H1 (cell line): ENCODE data around the gene RAD51B. TPM values are rescaled to one million over a fixed set of nuclear protein-coding genes. Genes with fewer than 3 reads are reported as not detected.

Experiments used
- CTCF ChIA-PET: fragments of 300-600 bp; sonication (Branson Sonifier 250); formaldehyde crosslinking; loops from one replicate; lab custom pipeline; 2021; ENCODE audit not compliant: partially characterized antibody; lab: Charles Lee
- POLR2A ChIA-PET: fragments of 300-600 bp; sonication (Branson Sonifier 250); formaldehyde crosslinking; loops from one replicate; lab custom pipeline; 2021; ENCODE audit warnings: inconsistent platforms; ENCODE audit not compliant: partially characterized antibody; lab: Charles Lee
- DNase-seq, 2 experiments: peaks; one replicate each; pipeline versions ENCODE4 v3.0.0 to v3.0.0-alpha.2; 2010 to 2022; ENCODE audit warnings: low spot score in 2 of 2, low read depth in 1 of 2, mixed read lengths in 1 of 2
- FAIRE-seq: peaks from 2 replicates; lab custom pipeline; 2011; peaks lifted over from hg19 to GRCh38; lab: Jason Lieb, UNC
- H2AFZ ChIP-seq: 2 replicates; pipeline ENCODE4 v1.8.1; 2012; ENCODE audit warnings: low read length, inconsistent platforms
- H2AK5ac ChIP-seq: 2 replicates; pipeline ENCODE4 v1.6.1; 2013; ENCODE audit warnings: low read depth, low read length
- H2BK120ac ChIP-seq: replicated peaks from 2 replicates; pipeline ENCODE3; 2013; ENCODE audit warnings: low read depth, low read length, inconsistent platforms
- H2BK12ac ChIP-seq: 2 replicates; pipeline ENCODE4 v1.6.1; 2013; ENCODE audit warnings: low read depth, low read length
- H2BK15ac ChIP-seq: 2 replicates; pipeline ENCODE4 v1.6.1; 2013; ENCODE audit warnings: low read length
- H2BK20ac ChIP-seq: 2 replicates; pipeline ENCODE4 v1.6.1; 2013; ENCODE audit warnings: low read length
- H2BK5ac ChIP-seq: 2 replicates; pipeline ENCODE4 v1.6.1; 2013; ENCODE audit warnings: low read depth, low read length
- H3K14ac ChIP-seq: 2 replicates; pipeline ENCODE4 v1.6.1; 2013; ENCODE audit warnings: inconsistent platforms; ENCODE audit not compliant: insufficient read length
- H3K18ac ChIP-seq: 2 replicates; pipeline ENCODE4 v1.6.1; 2013; ENCODE audit warnings: low read length; ENCODE audit errors: extremely low read depth
- H3K23ac ChIP-seq: 2 replicates; pipeline ENCODE4 v1.6.1; 2013; ENCODE audit warnings: inconsistent platforms; ENCODE audit not compliant: insufficient read length
- H3K23me2 ChIP-seq: 2 replicates; pipeline ENCODE4 v1.6.1; 2013; ENCODE audit warnings: low read depth, low read length
- H3K27ac ChIP-seq: 2 replicates; pipeline ENCODE4 v1.6.1; 2011; ENCODE audit warnings: low read depth, low read length, inconsistent platforms
- H3K27me3 ChIP-seq, 4 experiments: replicated peaks in 1 of 4; 1 replicate in 1 of 4; 2 replicates in 3 of 4; pipeline versions ENCODE4 v1.6.1 to v1.8.1; 2011 to 2013; ENCODE audit warnings: low read length in 3 of 4, mild to moderate bottlenecking in 3 of 4, inconsistent platforms in 2 of 4, mixed read lengths in 2 of 4, moderate library complexity in 1 of 4; ENCODE audit not compliant: control insufficient read depth in 3 of 4, insufficient read depth in 3 of 4; ENCODE audit errors: extremely low read depth in 1 of 4
- H3K36me3 ChIP-seq, 4 experiments: 2 replicates each; pipeline versions ENCODE4 v1.6.1 to v1.8.1; 2011 to 2013; ENCODE audit warnings: mild to moderate bottlenecking in 4 of 4, low read length in 3 of 4, moderate library complexity in 2 of 4, control low read depth in 1 of 4, inconsistent platforms in 1 of 4; ENCODE audit not compliant: insufficient read depth in 4 of 4, control insufficient read depth in 2 of 4
- H3K4ac ChIP-seq: replicated peaks from 2 replicates; pipeline ENCODE3; 2013; ENCODE audit warnings: low read length, low read depth, mixed read lengths, inconsistent platforms; ENCODE audit not compliant: insufficient read length
- H3K4me1 ChIP-seq, 4 experiments: replicated peaks in 1 of 4; 1 replicate in 1 of 4; 2 replicates in 3 of 4; pipeline versions ENCODE4 v1.6.1 to v1.8.1; 2011 to 2013; ENCODE audit warnings: low read length in 3 of 4, inconsistent platforms in 2 of 4, mixed read lengths in 1 of 4; ENCODE audit not compliant: insufficient read depth in 4 of 4, control insufficient read depth in 3 of 4
- H3K4me2 ChIP-seq, 2 experiments: 2 replicates each; pipeline versions ENCODE4 v1.6.1 to v1.8.1; 2011 to 2013; ENCODE audit warnings: low read depth in 2 of 2, low read length in 2 of 2, control low read depth in 1 of 2, inconsistent platforms in 1 of 2, mild to moderate bottlenecking in 1 of 2; ENCODE audit not compliant: insufficient read depth in 1 of 2
- H3K4me3 ChIP-seq, 4 experiments: fragments of 200-600, 300-600 bp in 1 of 4; sonication (generic), shearing (Covaris generic), sonication (Bioruptor Twin) in 1 of 4; 2 replicates each; pipeline versions ENCODE4 v1.5.1 to v1.8.1; 2011 to 2016; ENCODE audit warnings: low read length in 4 of 4, low read depth in 3 of 4, control low read depth in 2 of 4, inconsistent platforms in 2 of 4, mild to moderate bottlenecking in 2 of 4, mixed read lengths in 1 of 4, moderate library complexity in 1 of 4; ENCODE audit not compliant: insufficient read depth in 2 of 4; ENCODE audit errors: extremely low read depth in 1 of 4
- H3K56ac ChIP-seq: replicated peaks from 2 replicates; pipeline ENCODE3; 2013; ENCODE audit warnings: low read depth, mild to moderate bottlenecking, mixed read lengths, low read length, inconsistent platforms; ENCODE audit not compliant: insufficient read length
- H3K79me1 ChIP-seq: 2 replicates; pipeline ENCODE4 v1.6.1; 2013; ENCODE audit warnings: low read depth, low read length, control low read depth
- H3K79me2 ChIP-seq, 2 experiments: 2 replicates each; pipeline versions ENCODE4 v1.6.1 to v1.8.1; 2012 to 2013; ENCODE audit warnings: low read length in 2 of 2, mild to moderate bottlenecking in 2 of 2, inconsistent platforms in 1 of 2; ENCODE audit not compliant: insufficient read depth in 2 of 2, control insufficient read depth in 1 of 2
- H3K9ac ChIP-seq, 4 experiments: replicated peaks in 1 of 4; 1 replicate in 1 of 4; 2 replicates in 3 of 4; pipeline versions ENCODE4 v1.6.1 to v1.8.1; 2011 to 2013; ENCODE audit warnings: low read depth in 3 of 4, low read length in 3 of 4, control low read depth in 2 of 4, mild to moderate bottlenecking in 2 of 4, moderate library complexity in 2 of 4, inconsistent platforms in 1 of 4; ENCODE audit errors: extremely low read depth in 1 of 4
- H3K9me3 ChIP-seq, 2 experiments: 2 replicates each; pipeline versions ENCODE4 v1.6.1 to v1.8.1; 2012 to 2013; ENCODE audit warnings: mild to moderate bottlenecking in 2 of 2, moderate library complexity in 2 of 2, control low read depth in 1 of 2, inconsistent platforms in 1 of 2, low read depth in 1 of 2, low read length in 1 of 2, mixed read lengths in 1 of 2; ENCODE audit not compliant: insufficient read depth in 2 of 2
- H4K20me1 ChIP-seq, 2 experiments: replicated peaks in 1 of 2; 2 replicates each; pipeline versions ENCODE3 to v1.8.1; 2011 to 2013; ENCODE audit warnings: inconsistent platforms in 2 of 2, low read length in 2 of 2, mild to moderate bottlenecking in 1 of 2; ENCODE audit not compliant: insufficient read depth in 2 of 2, control insufficient read depth in 1 of 2
- H4K5ac ChIP-seq: 2 replicates; pipeline ENCODE4 v1.6.1; 2013; ENCODE audit warnings: low read length, low read depth, mixed read lengths, inconsistent platforms; ENCODE audit not compliant: insufficient read length
- H4K8ac ChIP-seq: 2 replicates; pipeline ENCODE4 v1.8.0; 2013; ENCODE audit warnings: mild to moderate bottlenecking, moderate library complexity, low read length, inconsistent platforms; ENCODE audit not compliant: insufficient read depth; ENCODE audit errors: extremely low read depth
- H4K91ac ChIP-seq: replicated peaks from 2 replicates; pipeline ENCODE3; 2013; ENCODE audit warnings: low read length, mixed read lengths, inconsistent platforms; ENCODE audit not compliant: insufficient read length
- ASH2L ChIP-seq: fragments of 200-600, 300-600 bp; sonication (generic); IDR thresholded peaks from one replicate; pipeline ENCODE4 v1.7.1; 2017; ENCODE audit warnings: low read length
- BACH1 ChIP-seq: IDR thresholded peaks from 2 replicates; pipeline ENCODE4 v1.6.1; 2012; ENCODE audit warnings: low read length, improper control_type of control experiment
- CEBPB ChIP-seq: IDR thresholded peaks from 2 replicates; pipeline ENCODE4 v1.6.1; 2012; ENCODE audit warnings: low read depth, low read length
- EP300 ChIP-seq, 2 experiments: IDR thresholded peaks; 1 replicate in 1 of 2; 2 replicates in 1 of 2; pipeline ENCODE4 v1.6.1; 2011 to 2012; ENCODE audit warnings: low read depth in 2 of 2, low read length in 2 of 2, mild to moderate bottlenecking in 2 of 2, borderline replicate concordance in 1 of 2, inconsistent platforms in 1 of 2, moderate library complexity in 1 of 2
- HDAC6 ChIP-seq: IDR thresholded peaks from one replicate; pipeline ENCODE4 v1.7.1; 2012; ENCODE audit warnings: low read depth, mild to moderate bottlenecking, inconsistent platforms, low read length, moderate library complexity
- JUN ChIP-seq: IDR thresholded peaks from 2 replicates; pipeline ENCODE4 v1.6.1; 2011; ENCODE audit warnings: low read depth, mild to moderate bottlenecking, improper control_type of control experiment, low read length
- JUND ChIP-seq: IDR thresholded peaks from 2 replicates; pipeline ENCODE4 v1.6.1; 2011; ENCODE audit warnings: mild to moderate bottlenecking, improper control_type of control experiment, low read length
- MAX ChIP-seq: IDR thresholded peaks from 2 replicates; pipeline ENCODE4 v1.6.1; 2012; ENCODE audit warnings: inconsistent platforms
- POLR2AphosphoS5 ChIP-seq: IDR thresholded peaks from 2 replicates; pipeline ENCODE4 v1.6.1; 2011; ENCODE audit warnings: low read depth, low read length
- RNF2 ChIP-seq: fragments of 200-900, 300-1000 bp; sonication (generic); IDR thresholded peaks from 2 replicates; pipeline ENCODE4 v1.7.1; 2016; ENCODE audit warnings: borderline replicate concordance, low read depth, mild to moderate bottlenecking, antibody characterized with exemption, low read length; ENCODE audit not compliant: poor library complexity, severe bottlenecking; ENCODE audit errors: missing control alignments
- TAF1 ChIP-seq: IDR thresholded peaks from 2 replicates; pipeline ENCODE4 v1.6.1; 2011; ENCODE audit warnings: mild to moderate bottlenecking, low read depth, low read length
- ZNF274 ChIP-seq: IDR thresholded peaks from 2 replicates; pipeline ENCODE4 v1.7.0; 2012; ENCODE audit warnings: low read length, borderline replicate concordance; ENCODE audit errors: extremely low read depth
- WGBS, 2 experiments: shearing (Covaris generic) in 1 of 2; methylation state at CpG; one replicate each; pipeline versions ENCODE4 v1.1.6 to v1.1.7; 2013 to 2015; ENCODE audit warnings: low lambda C conversion rate in 2 of 2, mixed read lengths in 2 of 2, inconsistent platforms in 1 of 2, low coverage in 1 of 2, missing lambda C conversion rate in 1 of 2; ENCODE audit not compliant: insufficient replicate concordance in 2 of 2, insufficient coverage in 1 of 2, insufficient read length in 1 of 2; ENCODE audit errors: extremely low coverage in 1 of 2, missing lambda C conversion rate in 1 of 2; 5-methylcytosine and 5-hydroxymethylcytosine counted together
- polyA plus RNA-seq, 7 experiments: library from polyadenylated mRNA; depleted of rRNA in 3 of 7; stranded (reverse) in 5 of 7; unstranded in 2 of 7; fragments of >200 nt in 5 of 7; fragments of 200-250 nt in 2 of 7; gene quantifications; 1 replicate in 5 of 7; 2 replicates in 1 of 7; 4 replicates in 1 of 7; pipeline versions ENCODE4 v1.2.1 to v1.2.3, GENCODE V29; 2011 to 2013; ENCODE audit warnings: missing spikeins in 2 of 7, mixed read lengths in 2 of 7
- total RNA-seq: library from RNA; stranded (reverse); fragmentation: NEBNext Ultra II Directional; extraction: Animal tissue kit (Norgen Biotek cat#: 25700); gene quantifications from 2 replicates; pipeline ENCODE4 v1.2.1, GENCODE V29; 2021

Gene RAD51B
- total and polyA plus RNA-seq, 2 of the 8 experiments (the other 6 are each of a cell fraction or from before 2014, with no cell fraction given) = 3.9 to 14.9 TPM

GRCh38 chr14:68322940-68323620, 503.5 kb downstream of the RAD51B start:
- Histone ChIP-seq H3K4me3 (no peak overlapping the region), H3K9ac (no peak overlapping the region), H3K27me3 (no peaks in the 10 kb centered on the region), H3K56ac (no peak overlapping the region), H2BK12ac (no peak overlapping the region), H2BK5ac (no peak overlapping the region), H3K18ac (no peak overlapping the region), H3K9me3 (no peaks in the 10 kb centered on the region), H2BK120ac (no peak overlapping the region), H2AFZ (no peak overlapping the region), H3K23ac (no peak overlapping the region), H3K4ac (no peak overlapping the region), H3K23me2 (no peaks in the 10 kb centered on the region), H2BK15ac (no peak overlapping the region), H4K8ac (no peak overlapping the region), H2BK20ac (no peak overlapping the region), H4K91ac (no peak overlapping the region), H4K20me1 (no peaks in the 10 kb centered on the region)
- ChIA-PET CTCF (interaction anchor here (0.5 to 1.5 kb wide), 9 partner anchors 10 to 1153 kb away, joined by 3 to 5 read pairs (median 3); no protein-coding TSS in a partner anchor), POLR2A (no interaction called here)
- FAIRE-seq (no peak), DNase-seq (no peak)
- 93% methylated on average over 4 of the region's 4 CpGs; no CpG with 5 or more reads in 1 of the 2 experiments for WGBS, 2 experiments
- TF ChIP-seq HDAC6 = no peak
- no peak for TF ChIP-seq CEBPB
- TF ChIP-seq RNF2 = no peak
- no peak for TF ChIP-seq JUN
- no peak for TF ChIP-seq TAF1
- TF ChIP-seq EP300 (IDR thresholded peaks at IDR 0.05; ENCODE audit: borderline replicate concordance in 1 of 2, low read depth in 2 of 2, low read length in 2 of 2) = no peak
- TF ChIP-seq JUND = no peak
- TF ChIP-seq MAX = no peak
- no peak for TF ChIP-seq POLR2AphosphoS5
- TF ChIP-seq ZNF274 = no peak
- TF ChIP-seq BACH1 = no peak
- no peak for TF ChIP-seq ASH2L
- TF ChIP-seq, all 59 proteins: peak for 0
- Histone ChIP-seq H2AK5ac (no peak overlapping the region), H3K27ac (no peak overlapping the region), H4K5ac (no peak overlapping the region), H3K79me2 (no peaks in the 10 kb centered on the region), H3K14ac (no peak overlapping the region), H3K4me1 (peaks cover 0 to 2% (median 0%) of the 10 kb centered on the region in 4 experiments; a peak in 1 of 7 replicates), H3K79me1 (no peaks in the 10 kb centered on the region), H3K36me3 (no peaks in the 10 kb centered on the region), H3K4me2 (no peak overlapping the region)
